GM23248 (cell line): ENCODE data around the gene PON1.

Source experiments
- EZH2 ChIP-seq: fragments of 200-600 bp; sonication (generic); IDR thresholded peaks from 2 replicates; pipeline ENCODE4 v1.6.1; 2018; ENCODE audit warnings: antibody characterized with exemption, mild to moderate bottlenecking; ENCODE audit not compliant: insufficient read depth, poor library complexity, severe bottlenecking
- EZH2phosphoT487 ChIP-seq: fragments of 200-600 bp; sonication (generic); IDR thresholded peaks from 2 replicates; pipeline ENCODE4 v1.6.1; 2018; ENCODE audit warnings: antibody characterized with exemption, moderate library complexity, mild to moderate bottlenecking, low read depth; ENCODE audit not compliant: insufficient read depth

DNA sequence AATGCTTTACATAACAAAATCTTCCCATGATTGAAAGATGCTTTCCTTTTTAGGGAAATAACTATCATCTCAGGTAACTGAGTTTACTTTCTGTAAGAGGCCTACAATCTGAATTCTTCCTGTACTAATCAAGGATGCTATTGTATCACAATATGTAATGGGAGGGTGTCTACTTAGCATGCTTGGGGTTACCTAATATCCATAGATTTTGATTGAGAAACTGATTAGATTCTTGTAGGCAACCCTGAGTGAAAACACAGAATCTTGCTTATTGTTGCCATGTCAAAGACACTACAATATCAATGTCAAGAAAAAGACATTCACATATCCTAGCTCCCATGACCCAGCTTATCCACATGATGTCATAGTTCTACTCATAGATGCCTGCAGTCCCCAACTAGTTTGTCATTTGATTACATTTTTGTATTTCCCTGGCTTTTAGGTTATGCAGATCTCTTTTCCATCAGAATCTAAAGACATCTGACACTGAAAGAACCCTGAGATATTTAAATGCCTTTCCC lies 62.4 kb downstream of the PON1 start:
- no peak for TF ChIP-seq EZH2phosphoT487
- no peak for TF ChIP-seq EZH2
